ENCODE data around the gene BCAN. TPM values are rescaled to one million over a fixed set of nuclear protein-coding genes. Genes with fewer than 3 reads are reported as not detected.

The BCAN gene
- total RNA-seq, 1 experiment from 2014 or later: 3.6 TPM

- TF ChIP-seq ZSCAN18 (CRISPR knock-in tag; IDR thresholded peaks at IDR 0.05) (no peak), SOX15 (CRISPR knock-in tag; IDR thresholded peaks at IDR 0.05) (no peak), TCF7 (CRISPR knock-in tag; IDR thresholded peaks at IDR 0.05; ENCODE audit: low read depth) (no peak), IRF1 (CRISPR knock-in tag; IDR thresholded peaks at IDR 0.05) (no peak), SMAD4 (CRISPR knock-in tag; IDR thresholded peaks at IDR 0.05) (no peak), JAZF1 (CRISPR knock-in tag; IDR thresholded peaks at IDR 0.05) (no peak), PREB (CRISPR knock-in tag; IDR thresholded peaks at IDR 0.05; ENCODE audit: borderline replicate concordance) (no peak), FOXP4 (CRISPR knock-in tag; IDR thresholded peaks at IDR 0.05) (peak; percentile 65; the same call in 1 of the 2 replicates), ELF4 (CRISPR knock-in tag; IDR thresholded peaks at IDR 0.05; ENCODE audit: low read depth) (no peak), ZNF317 (CRISPR knock-in tag; IDR thresholded peaks at IDR 0.05; ENCODE audit: borderline replicate concordance, low read depth) (no peak), TEAD4 (CRISPR knock-in tag; IDR thresholded peaks at IDR 0.05) (no peak), ARID4B (CRISPR knock-in tag; IDR thresholded peaks at IDR 0.05; ENCODE audit: borderline replicate concordance) (no peak), AFF4 (CRISPR knock-in tag; IDR thresholded peaks at IDR 0.05; ENCODE audit: borderline replicate concordance) (no peak), SMAD3 (CRISPR knock-in tag; IDR thresholded peaks at IDR 0.05; ENCODE audit: borderline replicate concordance) (no peak), ETV6 (CRISPR knock-in tag; IDR thresholded peaks at IDR 0.05) (peak; percentile 49; the same call in 1 of the 2 replicates), USF2 (CRISPR knock-in tag; IDR thresholded peaks at IDR 0.05) (no peak), MAX (CRISPR knock-in tag; IDR thresholded peaks at IDR 0.05) (peak; percentile 77), NR2C2 (CRISPR knock-in tag; IDR thresholded peaks at IDR 0.05) (no peak), EMX1 (CRISPR knock-in tag; IDR thresholded peaks at IDR 0.05) (no peak), ZNF138 (CRISPR knock-in tag; conservative IDR thresholded peaks at IDR 0.05) (no peak), ZBTB21 (CRISPR knock-in tag; IDR thresholded peaks at IDR 0.05; ENCODE audit: borderline replicate concordance) (no peak)
Observed at GRCh38 chr1:156692925-156693847, 51.3 kb downstream of the BCAN start (continued).
